HL-60/S4 (cell line): Measurements from ENCODE around the gene MARCHF10.
"Not testable (repeated sequence)": the region's sequence is repeated elsewhere in the genome, so short reads cannot be mapped to it uniquely, and the experiment has no call there.

Source experiments
- in situ Hi-C: fragments of 300-500 bp; cut with MboI; formaldehyde crosslinking; loops from 2 replicates; pipeline ENCODE4 v1.14.3; 2022; ENCODE audit warnings: low sequenced_read_pairs

The MARCHF10 gene

DNA sequence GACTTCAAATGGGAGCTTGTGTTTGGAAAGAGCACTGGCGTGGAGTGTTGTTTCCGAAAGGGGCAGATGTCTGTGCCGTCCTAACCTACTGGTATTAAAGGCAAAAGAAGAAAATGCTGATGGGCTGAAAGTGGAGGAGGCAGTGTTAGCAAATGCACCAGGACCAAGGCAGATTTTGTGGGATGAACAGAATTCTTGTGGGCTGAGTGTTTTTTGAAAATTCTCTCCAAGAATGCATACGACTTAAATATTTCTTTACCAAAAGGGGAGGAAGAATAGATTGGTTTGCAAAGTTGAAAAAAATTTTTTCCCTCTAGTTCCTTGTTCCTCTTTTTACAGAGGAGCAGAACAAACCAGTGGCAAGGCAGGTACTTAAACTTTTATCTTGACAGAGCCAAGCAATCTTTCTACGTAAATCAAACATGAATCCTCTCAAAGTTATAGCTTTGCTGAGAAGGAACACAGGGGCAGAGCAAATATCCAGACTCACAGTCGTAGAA lies 16.8 kb downstream of the MARCHF10 start:
- in situ Hi-C loops: no loop called here

- in situ Hi-C loops: no loop called here
Measured at GRCh38 chr17:62790564-62790986, 17.5 kb downstream of the MARCHF10 start.

- in situ Hi-C loops: no loop called here
Measured at GRCh38 chr17:62787366-62787765, 20.7 kb downstream of the MARCHF10 start.

GRCh38 chr17:62786646-62787045 lies 21.5 kb downstream of the MARCHF10 start:
- in situ Hi-C loops: no loop called here

DNA sequence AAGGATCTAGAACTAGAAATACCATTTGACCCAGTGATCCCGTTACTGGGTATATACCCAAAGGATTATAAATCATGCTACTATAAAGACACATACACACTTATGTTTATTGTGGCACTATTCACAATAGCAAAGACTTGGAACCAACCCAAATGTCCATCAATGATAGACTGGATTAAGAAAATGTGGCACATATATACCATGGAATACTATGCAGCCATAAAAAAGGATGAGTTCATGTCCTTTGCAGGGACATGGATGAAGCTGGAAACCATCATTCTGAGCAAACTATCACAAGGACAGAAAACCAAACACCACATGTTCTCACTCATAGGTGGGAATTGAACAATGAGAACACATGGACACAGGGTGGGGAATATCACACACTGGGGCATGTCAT lies 22.1 kb downstream of the MARCHF10 start:
- in situ Hi-C loops: not testable (repeated sequence)

- in situ Hi-C loops: no loop called here
Measured at GRCh38 chr17:62782730-62783270, 25.3 kb downstream of the MARCHF10 start.

DNA sequence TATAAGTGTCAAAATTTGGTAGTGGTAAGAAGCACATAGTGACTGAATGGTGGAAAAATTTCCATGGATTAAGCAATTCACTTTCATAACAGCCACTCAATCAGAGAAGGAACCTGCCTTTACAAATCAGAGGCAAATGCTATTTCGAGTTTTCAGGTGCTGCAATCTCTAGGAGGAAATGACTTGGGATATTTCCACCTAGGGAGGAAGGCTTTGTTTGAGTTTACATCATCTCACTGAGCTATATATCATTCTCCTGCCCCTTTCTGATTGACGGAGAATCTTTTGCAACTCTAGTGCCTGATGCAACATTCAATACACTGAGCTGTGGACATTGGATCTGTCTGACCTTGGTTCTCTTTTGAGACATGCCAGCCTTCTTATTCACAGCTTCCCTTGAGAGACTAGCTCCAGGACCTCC lies 26.3 kb downstream of the MARCHF10 start:
- in situ Hi-C loops: no loop called here

- in situ Hi-C loops: no loop called here
Measured at GRCh38 chr17:62781356-62781755, 26.8 kb downstream of the MARCHF10 start.

- in situ Hi-C loops: no loop called here
Measured at GRCh38 chr17:62780951-62781350, 27.2 kb downstream of the MARCHF10 start.

DNA sequence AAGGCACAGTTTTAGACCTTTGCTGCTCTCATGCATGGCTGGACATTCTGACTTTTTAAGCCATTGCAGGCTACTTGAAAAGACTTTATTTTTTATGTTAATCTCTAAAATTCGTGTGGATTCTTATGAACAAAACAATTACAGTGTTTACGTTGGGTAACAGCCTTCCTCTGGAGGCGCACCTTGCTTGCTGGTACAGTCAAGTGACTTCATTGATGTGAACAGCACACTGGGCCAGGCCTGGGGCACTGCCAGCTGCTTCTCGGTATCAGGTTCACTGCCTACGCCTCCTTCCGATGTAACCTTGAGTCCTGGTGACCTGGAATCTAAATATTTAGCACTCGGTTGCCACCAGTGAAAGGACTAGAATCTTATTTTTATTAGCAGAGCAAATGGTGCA lies 27.8 kb downstream of the MARCHF10 start:
- in situ Hi-C loops: no loop called here

GRCh38 chr17:62778990-62779681 lies 29.0 kb downstream of the MARCHF10 start:
- in situ Hi-C loops: no loop called here

DNA sequence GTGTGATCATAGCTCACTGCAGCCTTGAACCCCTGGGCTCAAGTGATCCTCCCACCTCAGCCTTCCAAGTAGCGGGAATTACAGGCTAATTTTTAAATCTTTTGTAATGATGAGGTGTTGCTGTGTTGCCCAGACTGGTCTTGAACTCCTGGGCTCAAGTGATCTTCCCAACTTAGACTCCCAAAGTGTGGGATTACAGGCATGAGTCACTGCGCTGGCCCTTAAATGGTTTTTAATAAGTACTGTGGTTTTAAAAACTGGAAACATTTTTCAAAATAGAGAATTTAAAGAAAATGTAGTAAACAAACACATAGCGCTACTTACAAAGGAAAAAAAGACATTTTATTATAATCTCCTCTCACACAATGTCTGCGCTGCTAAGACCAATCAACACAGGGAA lies 32.2 kb downstream of the MARCHF10 start:
- in situ Hi-C loops: no loop called here

DNA sequence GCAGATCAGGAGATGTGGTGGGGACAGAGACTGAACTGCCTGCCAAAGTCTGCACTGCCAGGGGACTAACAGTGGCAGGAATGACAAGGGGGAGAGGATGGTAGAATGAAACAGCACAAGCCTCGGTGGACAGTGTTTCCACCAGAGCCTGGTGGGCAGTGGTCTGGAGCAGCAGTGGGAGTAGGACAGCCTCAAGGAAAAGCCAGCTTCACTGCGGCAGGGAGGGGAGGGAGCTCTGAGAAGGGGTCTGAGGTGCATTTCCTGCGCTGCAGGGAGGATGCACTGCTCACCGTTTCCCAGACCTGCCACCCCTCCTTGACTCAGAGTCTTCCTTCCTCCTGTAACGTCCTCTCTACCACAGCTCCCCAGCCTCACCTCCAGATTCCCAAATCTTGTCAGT lies 33.8 kb downstream of the MARCHF10 start:
- in situ Hi-C loops: no loop called here

DNA sequence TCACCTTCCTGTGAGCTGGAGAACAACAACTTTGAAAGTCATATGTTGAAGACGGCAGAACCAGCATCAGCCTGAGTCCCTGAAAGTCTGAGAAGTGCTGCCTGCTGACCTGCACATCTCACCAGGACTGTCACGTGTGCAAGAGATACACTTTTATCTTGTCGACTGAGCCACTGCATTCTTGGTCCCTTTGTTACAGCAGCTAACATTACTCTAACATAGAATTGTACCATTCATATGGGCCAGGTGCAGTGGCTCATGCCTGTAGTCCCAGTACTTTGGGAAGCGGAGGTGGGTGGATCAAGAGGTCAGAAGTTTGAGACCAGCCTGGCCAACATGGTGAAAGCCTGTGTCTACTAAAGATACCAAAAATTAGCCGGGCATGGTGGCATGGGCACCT lies 40.1 kb downstream of the MARCHF10 start:
- in situ Hi-C loops: no loop called here

GRCh38 chr17:62765351-62765750 lies 42.8 kb downstream of the MARCHF10 start:
- in situ Hi-C loops: no loop called here

DNA sequence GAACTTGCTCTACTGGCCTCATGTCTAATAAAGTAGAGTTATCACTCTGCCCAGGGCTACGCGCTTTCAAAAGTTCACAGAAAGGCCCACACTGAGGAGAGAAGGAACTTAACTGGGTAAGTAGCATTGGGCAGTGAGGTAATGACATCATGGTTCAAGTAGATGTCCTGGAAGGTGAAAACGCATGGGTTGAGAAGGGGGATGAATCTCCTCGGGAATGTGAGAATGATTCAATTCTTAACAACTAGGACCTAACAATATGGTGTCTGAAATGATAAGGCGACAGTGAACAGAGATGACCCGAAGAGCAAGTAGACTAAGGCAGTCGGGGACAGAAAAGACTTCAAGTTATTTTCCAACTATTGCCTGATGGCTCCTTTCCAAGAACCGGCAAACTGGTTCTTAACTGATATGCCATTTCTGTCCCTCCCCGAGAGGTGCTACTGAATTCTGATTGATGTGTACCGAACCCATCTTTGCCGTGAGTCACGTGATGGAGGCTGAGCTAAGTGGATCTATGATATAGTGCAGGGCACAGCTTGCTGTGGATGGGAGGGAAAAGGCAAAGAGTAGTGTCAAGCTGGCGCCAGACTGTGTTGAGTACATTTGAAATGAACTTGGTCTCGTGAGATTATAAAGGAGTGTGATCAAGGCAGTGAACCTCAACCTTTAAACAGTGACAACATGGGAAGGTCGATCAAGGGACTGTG lies 44.1 kb downstream of the MARCHF10 start:
- in situ Hi-C loops: no loop called here

GRCh38 chr17:62761884-62762283 lies 46.2 kb downstream of the MARCHF10 start:
- in situ Hi-C loops: no loop called here

- in situ Hi-C loops: no loop called here
Measured at GRCh38 chr17:62760945-62761267, 47.2 kb downstream of the MARCHF10 start.

DNA sequence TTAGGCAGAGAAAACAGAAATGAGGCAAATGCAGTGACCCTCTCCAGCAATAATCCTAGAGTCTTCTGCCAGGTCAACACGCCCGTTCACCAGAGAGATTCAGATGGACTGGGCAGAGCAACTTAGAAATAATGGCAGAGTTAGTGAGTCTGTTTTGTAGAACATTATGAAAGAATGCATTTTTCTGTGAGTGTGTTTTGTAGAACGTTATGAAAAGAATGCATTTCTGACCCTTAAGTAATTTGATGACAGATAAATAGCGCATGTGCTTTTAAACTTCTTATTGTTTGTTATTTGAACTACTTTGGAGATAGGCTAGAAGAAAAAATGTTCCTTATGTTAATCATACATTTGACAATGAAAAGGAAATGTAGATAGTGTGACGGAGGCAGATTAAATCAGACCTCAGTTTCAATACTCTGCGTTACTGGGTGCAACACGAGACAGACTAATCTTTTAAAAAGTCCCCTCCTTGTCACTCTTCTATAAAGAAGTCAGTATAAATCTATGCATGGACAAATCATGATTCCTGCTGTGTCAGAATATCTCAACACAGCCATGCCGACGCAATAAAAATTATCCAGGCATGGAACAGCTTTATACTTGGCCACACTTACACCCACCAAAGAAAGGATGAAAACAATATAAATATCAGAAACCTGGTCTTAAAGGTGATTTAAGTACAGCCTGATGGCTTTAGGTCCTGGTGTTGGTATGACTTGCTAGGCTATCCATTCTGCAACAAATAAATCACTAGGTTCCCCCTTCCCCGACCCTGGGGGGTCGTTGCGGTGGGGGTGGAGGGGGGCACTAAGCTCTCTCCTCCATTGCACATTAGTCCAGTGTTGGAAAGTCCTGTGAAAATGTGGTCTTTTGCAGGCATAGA lies 47.8 kb downstream of the MARCHF10 start:
- in situ Hi-C loops: no loop called here

DNA sequence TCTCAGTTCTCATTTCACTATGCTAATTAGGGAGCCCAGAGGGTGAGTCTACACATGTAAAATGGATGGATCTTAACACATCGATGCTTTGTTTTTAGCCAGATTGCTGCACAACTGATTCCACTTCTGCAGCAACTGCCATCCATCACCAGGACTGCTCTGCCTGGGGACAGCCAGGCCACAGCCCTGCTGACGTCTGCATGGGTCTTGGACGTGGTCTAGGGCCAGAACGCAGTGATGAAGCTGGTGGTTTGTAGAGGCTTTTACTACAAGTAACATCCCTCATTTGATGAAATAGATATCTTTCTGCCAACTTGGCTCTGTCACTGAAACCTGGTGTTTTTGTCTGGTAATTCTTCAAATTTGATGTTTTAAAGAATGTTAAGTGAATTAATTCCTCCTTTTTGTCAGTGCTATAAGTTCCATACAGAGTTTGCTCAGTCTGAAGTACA lies 50.6 kb downstream of the MARCHF10 start:
- in situ Hi-C loops: no loop called here

DNA sequence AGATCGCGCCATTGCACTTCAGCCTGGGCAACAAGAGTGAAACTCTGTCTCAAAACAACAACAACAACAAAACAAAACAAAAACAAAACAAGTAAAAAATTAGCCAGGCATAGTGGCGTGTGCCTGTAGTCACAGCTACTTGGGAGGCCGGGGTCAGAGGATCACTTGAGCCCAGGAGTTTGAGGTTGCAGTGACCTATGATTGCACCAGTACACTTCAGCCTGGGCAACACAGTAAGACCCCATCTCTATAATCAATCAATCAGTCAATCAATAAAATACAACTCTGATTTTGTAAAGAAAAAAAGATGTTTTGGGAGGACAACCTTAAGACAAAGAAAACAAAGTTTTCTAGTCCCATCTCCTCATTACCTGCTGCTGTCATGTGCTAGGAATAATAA lies 51.9 kb downstream of the MARCHF10 start:
- in situ Hi-C loops: no loop called here
